ENCODE measurements around the gene VIPR2. TPM values are rescaled to one million over a fixed set of nuclear protein-coding genes. Genes with fewer than 3 reads are reported as not detected.
"Not testable (repeated sequence)": the region's sequence is repeated elsewhere in the genome, so short reads cannot be mapped to it uniquely, and the experiment has no call there.

Gene VIPR2
- total RNA-seq, 1 donor from 2014 or later = 0.07 TPM

GRCh38 chr7:159172400-159172799 is 27.7 kb upstream of the VIPR2 start:
- no peak overlapping the region for H3K27ac Mint-ChIP-seq (ENCODE audit: unreplicated experiment)
- peaks cover 2% of the 10 kb centered on the region for H3K36me3 Mint-ChIP-seq (ENCODE audit: low read depth)
- peaks cover 6% of the 10 kb centered on the region for H3K27me3 Mint-ChIP-seq (ENCODE audit: low read depth)
- no peak overlapping the region for H3K4me3 Mint-ChIP-seq (ENCODE audit: unreplicated experiment)
- no peak for TF ChIP-seq CTCF (IDR thresholded peaks at IDR 0.05)
- DNase-seq (ENCODE audit: low spot score) = no peak
- H3K4me1 Mint-ChIP-seq (ENCODE audit: low read depth) = no peaks in the 10 kb centered on the region
- H3K9me3 Mint-ChIP-seq (ENCODE audit: low read depth) = peaks cover 32% of the 10 kb centered on the region

GRCh38 chr7:159169391-159169790 is 24.7 kb upstream of the VIPR2 start:
- Mint-ChIP-seq H3K27me3 (ENCODE audit: low read depth) (no peaks in the 10 kb centered on the region), H3K27ac (ENCODE audit: unreplicated experiment) (no peak overlapping the region), H3K4me1 (ENCODE audit: low read depth) (no peaks in the 10 kb centered on the region), H3K9me3 (ENCODE audit: low read depth) (peaks cover 22% of the 10 kb centered on the region), H3K4me3 (ENCODE audit: unreplicated experiment) (no peak overlapping the region), H3K36me3 (ENCODE audit: low read depth) (no peaks in the 10 kb centered on the region)
- TF ChIP-seq CTCF (IDR thresholded peaks at IDR 0.05) = no peak
- no peak for DNase-seq (ENCODE audit: low spot score)

GRCh38 chr7:159167139-159167538 is 22.5 kb upstream of the VIPR2 start:
- Mint-ChIP-seq H3K27me3 (ENCODE audit: low read depth) (no peaks in the 10 kb centered on the region), H3K36me3 (ENCODE audit: low read depth) (no peaks in the 10 kb centered on the region), H3K9me3 (ENCODE audit: low read depth) (peaks cover 5% of the 10 kb centered on the region), H3K4me1 (ENCODE audit: low read depth) (no peaks in the 10 kb centered on the region), H3K4me3 (ENCODE audit: unreplicated experiment) (no peak overlapping the region), H3K27ac (ENCODE audit: unreplicated experiment) (no peak overlapping the region)
- no peak for TF ChIP-seq CTCF (IDR thresholded peaks at IDR 0.05)
- DNase-seq (ENCODE audit: low spot score) = no peak

- no peaks in the 10 kb centered on the region for H3K36me3 Mint-ChIP-seq (ENCODE audit: low read depth)
- H3K4me1 Mint-ChIP-seq (ENCODE audit: low read depth) = no peaks in the 10 kb centered on the region
- no peak overlapping the region for H3K4me3 Mint-ChIP-seq (ENCODE audit: unreplicated experiment)
- no peak for TF ChIP-seq CTCF (IDR thresholded peaks at IDR 0.05)
- H3K9me3 Mint-ChIP-seq (ENCODE audit: low read depth) = peaks cover 5% of the 10 kb centered on the region
- no peaks in the 10 kb centered on the region for H3K27me3 Mint-ChIP-seq (ENCODE audit: low read depth)
- H3K27ac Mint-ChIP-seq (ENCODE audit: unreplicated experiment) = no peak overlapping the region
- no peak for DNase-seq (ENCODE audit: low spot score)
Measured at GRCh38 chr7:159166530-159166929, 21.9 kb upstream of the VIPR2 start.

GRCh38 chr7:159165352-159165751 is 20.7 kb upstream of the VIPR2 start:
- no peak for TF ChIP-seq CTCF (IDR thresholded peaks at IDR 0.05)
- Mint-ChIP-seq H3K4me3 (ENCODE audit: unreplicated experiment) (no peak overlapping the region), H3K36me3 (ENCODE audit: low read depth) (no peaks in the 10 kb centered on the region), H3K4me1 (ENCODE audit: low read depth) (no peaks in the 10 kb centered on the region), H3K27me3 (ENCODE audit: low read depth) (peaks cover 2% of the 10 kb centered on the region), H3K9me3 (ENCODE audit: low read depth) (peaks cover 3% of the 10 kb centered on the region), H3K27ac (ENCODE audit: unreplicated experiment) (no peak overlapping the region)
- DNase-seq (ENCODE audit: low spot score) = no peak

- not testable (repeated sequence) for H3K4me1 Mint-ChIP-seq (ENCODE audit: low read depth); H3K27ac Mint-ChIP-seq (ENCODE audit: unreplicated experiment); H3K36me3 Mint-ChIP-seq (ENCODE audit: low read depth); DNase-seq (ENCODE audit: low spot score); H3K4me3 Mint-ChIP-seq (ENCODE audit: unreplicated experiment); H3K9me3 Mint-ChIP-seq (ENCODE audit: low read depth)
- peaks cover 14% of the 10 kb centered on the region for H3K27me3 Mint-ChIP-seq (ENCODE audit: low read depth)
Measured at GRCh38 chr7:159163703-159164301, 19.1 kb upstream of the VIPR2 start.

GRCh38 chr7:159162050-159162626 is 17.5 kb upstream of the VIPR2 start:
- DNase-seq (ENCODE audit: low spot score); H3K36me3 Mint-ChIP-seq (ENCODE audit: low read depth); H3K4me1 Mint-ChIP-seq (ENCODE audit: low read depth); H3K9me3 Mint-ChIP-seq (ENCODE audit: low read depth); H3K4me3 Mint-ChIP-seq (ENCODE audit: unreplicated experiment); H3K27ac Mint-ChIP-seq (ENCODE audit: unreplicated experiment): not testable (repeated sequence)
- H3K27me3 Mint-ChIP-seq (ENCODE audit: low read depth) = peaks cover 18% of the 10 kb centered on the region

All from chondrocyte (in vitro differentiated cells).